ENCODE measurements around the gene BTNL3. TPM values are rescaled to one million over a fixed set of nuclear protein-coding genes. Genes with fewer than 3 reads are reported as not detected.
"Not testable (repeated sequence)": the region's sequence is repeated elsewhere in the genome, so short reads cannot be mapped to it uniquely, and the experiment has no call there.

Gene BTNL3
- total RNA-seq, 1 experiment from 2014 or later, result not detected

- H3K4me3 ChIP-seq, result no peak overlapping the region
- intact Hi-C loops (cut with micrococcal nuclease; ENCODE audit: unreplicated experiment), result no loop called here
These were observed 56.7 kb downstream of the BTNL3 start for GRCh38 chr5:181045316-181045715.

GRCh38 chr5:181045857-181046256, 57.2 kb downstream of the BTNL3 start:
- H3K4me1 ChIP-seq (replicated peaks; ENCODE audit: insufficient read depth); H3K4me3 ChIP-seq; H3K27ac ChIP-seq; H3F3A ChIP-seq (ENCODE audit: insufficient read depth, low read depth); H3K4me2 ChIP-seq; H3K9me2 ChIP-seq (ENCODE audit: insufficient read depth); H4K20me1 ChIP-seq (ENCODE audit: insufficient read depth); BruUV-seq (replicated peaks); DNase-seq; H2AFZ ChIP-seq; H3K36me3 ChIP-seq (ENCODE audit: low read depth); CTCF ChIA-PET; H3K9me3 ChIP-seq (ENCODE audit: insufficient read depth, low read depth); POLR2A ChIA-PET (ENCODE audit: unreplicated experiment); H3K79me2 ChIP-seq (ENCODE audit: low read depth); intact Hi-C loops (cut with micrococcal nuclease; ENCODE audit: unreplicated experiment): not testable (repeated sequence)
- H3K27me3 ChIP-seq (ENCODE audit: insufficient read depth, low read depth), result peaks cover 87% of the 10 kb centered on the region

More at GRCh38 chr5:181045316-181045715, 56.7 kb downstream of the BTNL3 start:
- Histone ChIP-seq H3K9me3 (ENCODE audit: insufficient read depth, low read depth) (no peaks in the 10 kb centered on the region), H3K9me2 (ENCODE audit: insufficient read depth) (no peaks in the 10 kb centered on the region), H3K27me3 (ENCODE audit: insufficient read depth, low read depth) (peaks cover 87% of the 10 kb centered on the region), H3K36me3 (ENCODE audit: low read depth) (no peaks in the 10 kb centered on the region), H3K4me2 (0 out of 2 replicates have a peak overlapping the region, but pooled peaks have one; percentile 18), H3K4me1 (replicated peaks; ENCODE audit: insufficient read depth) (no peaks in the 10 kb centered on the region), H2AFZ (0 out of 2 replicates have a peak overlapping the region, but pooled peaks have one; percentile 42), H3F3A (ENCODE audit: insufficient read depth, low read depth) (no peaks in the 10 kb centered on the region), H3K79me2 (ENCODE audit: low read depth) (no peaks in the 10 kb centered on the region), H3K27ac (no peak overlapping the region), H4K20me1 (ENCODE audit: insufficient read depth) (no peaks in the 10 kb centered on the region)
- no peak for DNase-seq
- ChIA-PET CTCF (no interaction called here), POLR2A (ENCODE audit: unreplicated experiment) (no interaction called here)
- no peak for TF ChIP-seq EZH2 (IDR thresholded peaks at IDR 0.05; ENCODE audit: low read depth)
- no peak for TF ChIP-seq CTCF (conservative IDR thresholded peaks at IDR 0.05)
- BruUV-seq (replicated peaks), result no TSS peak

- ChIA-PET POLR2A (ENCODE audit: unreplicated experiment) (no interaction called here), CTCF (no interaction called here)
- no peaks in the 10 kb centered on the region for H3K36me3 ChIP-seq (ENCODE audit: low read depth)
- no peaks in the 10 kb centered on the region for H3K9me2 ChIP-seq (ENCODE audit: insufficient read depth)
- H3K79me2 ChIP-seq (ENCODE audit: low read depth), result no peaks in the 10 kb centered on the region
- DNase-seq, result no peak
- no TSS peak for BruUV-seq (replicated peaks)
- no peak overlapping the region for H3K27ac ChIP-seq
- H2AFZ ChIP-seq, result no peak overlapping the region
- no peak for TF ChIP-seq EZH2 (IDR thresholded peaks at IDR 0.05; ENCODE audit: low read depth)
- no peak for TF ChIP-seq CTCF (conservative IDR thresholded peaks at IDR 0.05)
- H3K4me1 ChIP-seq (replicated peaks; ENCODE audit: insufficient read depth), result no peaks in the 10 kb centered on the region
- no peaks in the 10 kb centered on the region for H3K9me3 ChIP-seq (ENCODE audit: insufficient read depth, low read depth)
- H3K4me2 ChIP-seq, result no peak overlapping the region
- H3K27me3 ChIP-seq (ENCODE audit: insufficient read depth, low read depth), result peaks cover 84% of the 10 kb centered on the region
- intact Hi-C loops (cut with micrococcal nuclease; ENCODE audit: unreplicated experiment), result no loop called here
- no peak overlapping the region for H3K4me3 ChIP-seq
- no peaks in the 10 kb centered on the region for H3F3A ChIP-seq (ENCODE audit: insufficient read depth, low read depth)
- H4K20me1 ChIP-seq (ENCODE audit: insufficient read depth), result no peaks in the 10 kb centered on the region
These were observed 58.6 kb downstream of the BTNL3 start for GRCh38 chr5:181047288-181047687.

GRCh38 chr5:181047921-181048320, 59.3 kb downstream of the BTNL3 start:
- Histone ChIP-seq H3K4me1 (replicated peaks; ENCODE audit: insufficient read depth) (no peaks in the 10 kb centered on the region), H3K9me2 (ENCODE audit: insufficient read depth) (no peaks in the 10 kb centered on the region), H3F3A (ENCODE audit: insufficient read depth, low read depth) (no peaks in the 10 kb centered on the region), H3K9me3 (ENCODE audit: insufficient read depth, low read depth) (no peaks in the 10 kb centered on the region), H3K79me2 (ENCODE audit: low read depth) (no peaks in the 10 kb centered on the region), H2AFZ (no peak overlapping the region), H3K4me3 (no peak overlapping the region), H3K27ac (no peak overlapping the region), H4K20me1 (ENCODE audit: insufficient read depth) (no peaks in the 10 kb centered on the region), H3K36me3 (ENCODE audit: low read depth) (no peaks in the 10 kb centered on the region), H3K4me2 (no peak overlapping the region), H3K27me3 (ENCODE audit: insufficient read depth, low read depth) (peaks cover 81% of the 10 kb centered on the region)
- POLR2A ChIA-PET (ENCODE audit: unreplicated experiment), result no interaction called here
- intact Hi-C loops (cut with micrococcal nuclease; ENCODE audit: unreplicated experiment), result no loop called here
- TF ChIP-seq EZH2 (IDR thresholded peaks at IDR 0.05; ENCODE audit: low read depth) (no peak), CTCF (conservative IDR thresholded peaks at IDR 0.05) (no peak)
- DNase-seq, result no peak
- CTCF ChIA-PET, result no interaction called here
- BruUV-seq (replicated peaks), result no TSS peak
